COR-L47 (cell line): ENCODE measurements around the gene AFF1.
"Not testable (repeated sequence)": the region's sequence is repeated elsewhere in the genome, so short reads cannot be mapped to it uniquely, and the experiment has no call there.

ENCODE experiments used
- DNase-seq: peaks from one replicate; lab custom pipeline; 2025; lab: John Stamatoyannopoulos, UW

The AFF1 gene

DNA sequence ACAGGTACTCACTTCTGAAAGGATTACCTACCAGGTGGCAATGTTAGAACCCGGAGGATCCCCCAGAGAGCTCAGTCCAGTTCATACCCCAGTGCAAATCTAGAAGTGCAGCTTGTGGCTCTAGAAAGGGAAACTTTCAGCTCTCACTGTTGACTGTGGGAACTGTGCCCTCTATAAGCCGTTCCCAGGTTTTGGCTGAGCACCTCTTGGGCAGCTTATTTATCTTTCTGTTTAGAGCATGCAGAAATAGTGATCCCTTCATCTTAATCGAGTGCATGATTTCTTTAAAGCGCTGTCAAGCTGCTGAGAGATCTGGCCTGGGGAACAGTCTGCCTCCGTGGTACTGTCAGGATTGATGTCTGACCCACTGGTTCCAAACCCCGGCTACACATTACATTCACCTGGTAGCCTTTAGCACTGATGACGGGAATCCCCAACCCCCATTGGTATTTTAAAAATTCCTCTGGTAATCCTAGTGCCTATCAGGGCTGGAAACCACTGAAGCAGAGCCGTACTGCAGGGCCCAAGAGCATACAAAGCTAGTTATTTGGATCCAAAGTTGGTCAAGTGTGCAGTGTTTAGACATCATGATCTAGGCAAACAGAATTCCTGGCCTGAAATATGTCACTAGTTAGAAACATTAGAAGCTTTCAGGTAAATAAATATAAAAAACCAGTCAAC, 182.4 kb downstream of the AFF1 start:
- DNase-seq = no peak

DNA sequence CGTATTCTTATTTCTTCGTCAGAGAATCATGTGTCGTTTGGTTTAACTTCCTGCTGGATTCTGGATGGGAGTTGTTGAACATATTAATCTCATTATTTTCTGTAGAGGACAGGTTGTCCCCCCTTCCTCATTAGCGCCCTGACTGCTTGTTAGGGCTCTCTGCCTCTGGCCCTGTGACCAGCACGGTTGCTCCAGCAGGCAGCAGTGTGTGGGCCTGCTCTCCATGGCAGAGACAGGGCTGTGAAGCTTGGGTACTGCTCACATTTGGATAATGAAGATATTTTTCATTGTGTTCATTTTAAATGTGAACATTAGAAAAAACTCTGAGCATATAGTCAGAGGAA, 182.9 kb downstream of the AFF1 start:
- no peak for DNase-seq

DNA sequence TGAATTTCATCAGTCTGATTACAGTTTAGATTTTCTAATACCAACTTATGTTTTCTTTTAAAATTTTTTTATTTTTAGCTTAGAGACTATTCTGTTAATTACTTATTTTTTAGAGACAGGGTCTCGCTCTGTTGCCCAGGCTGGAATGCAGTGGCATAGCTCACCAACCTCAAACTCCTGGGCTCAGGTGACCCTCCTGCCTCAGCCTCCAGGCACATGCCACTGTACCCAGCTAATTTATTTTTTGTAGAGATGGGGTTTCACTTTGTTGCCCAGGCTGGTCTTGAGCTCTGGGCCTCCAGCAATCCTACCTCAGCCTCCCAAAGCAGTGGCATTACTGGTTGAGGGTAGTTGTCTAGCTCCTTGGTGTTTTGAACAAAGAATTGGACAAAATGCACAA, 183.6 kb downstream of the AFF1 start:
- DNase-seq = no peak

DNA sequence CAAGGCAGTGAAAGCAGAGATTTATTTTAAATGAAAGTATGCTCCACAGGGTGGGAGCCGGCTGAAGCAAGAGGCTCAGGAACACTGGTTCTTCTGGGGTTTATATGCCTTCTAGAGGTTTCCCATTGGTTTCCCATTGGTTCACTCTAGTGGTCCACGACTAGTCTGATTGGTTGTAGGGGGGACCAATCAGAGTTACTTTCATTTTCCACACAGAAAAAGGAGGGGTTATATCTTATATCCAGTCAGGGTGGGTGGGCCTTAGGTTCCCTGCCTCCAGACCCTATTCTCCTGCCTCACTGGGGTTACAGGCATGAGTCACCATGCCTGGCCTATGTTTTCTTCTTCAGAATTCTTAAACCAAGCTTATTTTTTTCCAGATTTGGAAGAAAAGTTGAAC, 184.0 kb downstream of the AFF1 start:
- DNase-seq = no peak

DNA sequence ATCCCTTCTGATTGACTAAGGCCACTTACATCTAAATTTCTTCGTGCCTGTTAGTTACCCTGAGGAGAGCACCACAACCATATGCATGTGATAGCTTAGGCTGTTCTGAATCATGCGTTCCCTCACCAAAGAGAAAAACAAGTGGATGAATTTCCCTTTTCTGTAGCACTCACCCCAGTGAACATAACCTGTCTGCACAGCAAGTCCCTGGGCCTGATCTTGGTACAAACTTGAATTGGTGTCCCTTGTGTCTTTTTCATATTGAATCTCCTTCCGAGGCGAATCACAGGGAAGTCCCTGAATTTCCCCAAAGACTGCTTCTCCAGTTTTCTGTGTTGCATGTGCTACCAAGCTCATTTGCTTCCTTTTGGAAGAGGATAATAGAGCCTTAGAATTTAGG, 185.2 kb downstream of the AFF1 start:
- no peak for DNase-seq

DNA sequence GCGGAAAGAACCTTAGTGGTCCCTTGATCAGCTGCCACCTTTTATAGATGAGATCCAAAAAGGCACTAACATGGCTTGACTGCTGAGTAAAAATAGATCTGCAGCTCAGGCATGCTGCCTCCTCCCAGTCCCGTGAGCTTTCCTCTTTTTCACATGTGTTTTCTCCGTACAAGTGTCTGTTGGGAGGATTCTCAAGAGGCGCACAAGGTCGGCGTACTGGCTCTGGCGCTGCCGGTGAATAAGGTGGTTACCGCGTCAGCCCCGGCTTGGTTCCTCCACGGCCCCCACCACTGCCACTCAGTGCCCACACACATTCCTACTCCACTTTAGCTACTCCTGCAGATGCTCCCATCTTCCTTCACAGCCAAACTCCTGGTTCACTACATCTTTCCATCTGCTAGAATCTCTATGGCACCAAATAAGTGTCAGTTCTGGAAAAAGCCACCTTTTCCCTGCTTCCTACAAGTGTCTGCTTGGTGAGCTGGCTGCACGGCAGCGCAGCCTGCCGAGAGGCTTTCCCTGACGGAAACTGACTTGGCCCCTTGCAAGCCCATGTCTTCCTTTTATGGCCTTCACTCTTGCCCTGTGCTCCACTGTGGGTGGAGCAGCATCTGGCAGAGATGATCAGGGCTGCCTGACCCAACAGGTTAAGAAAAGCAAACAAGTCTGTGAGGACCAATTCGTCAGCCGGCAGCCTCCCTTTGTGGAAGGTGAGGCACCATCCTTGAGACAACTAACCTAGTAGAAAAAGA, 185.8 kb downstream of the AFF1 start:
- DNase-seq = no peak

DNA sequence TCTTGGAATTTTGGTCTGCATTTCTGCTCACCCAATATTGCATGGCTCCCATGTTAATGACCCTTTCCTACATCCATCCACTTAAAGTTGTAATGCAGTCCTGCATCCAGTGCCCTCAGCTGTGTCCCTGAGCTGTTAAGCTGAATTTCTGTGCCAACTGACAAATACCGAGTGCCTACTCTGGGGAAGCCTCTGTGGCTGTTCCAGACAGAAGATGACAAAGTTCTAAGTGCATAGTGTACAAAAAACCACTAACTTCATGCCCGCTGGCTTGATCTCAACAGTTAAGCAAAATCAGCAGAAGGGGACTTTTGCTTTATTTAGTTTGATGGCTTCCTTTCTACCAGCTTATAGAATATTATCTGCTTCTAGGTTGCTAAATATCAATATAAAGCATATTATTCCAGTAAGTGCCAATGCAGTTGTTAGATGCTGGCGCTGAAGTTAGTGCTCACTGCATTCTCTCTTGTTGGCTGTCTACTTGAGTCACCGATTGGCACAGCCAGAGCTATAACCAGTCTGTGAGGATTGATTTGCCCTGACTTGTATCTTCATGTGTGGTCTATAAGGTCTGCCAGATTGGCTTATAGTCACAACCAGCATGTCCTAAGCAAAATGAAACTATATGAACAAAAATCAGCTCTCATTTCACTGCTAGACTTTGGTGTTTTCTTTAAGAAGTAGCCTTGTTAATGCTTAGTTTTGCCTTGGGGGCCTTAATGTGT, 186.7 kb downstream of the AFF1 start:
- no peak for DNase-seq

DNA sequence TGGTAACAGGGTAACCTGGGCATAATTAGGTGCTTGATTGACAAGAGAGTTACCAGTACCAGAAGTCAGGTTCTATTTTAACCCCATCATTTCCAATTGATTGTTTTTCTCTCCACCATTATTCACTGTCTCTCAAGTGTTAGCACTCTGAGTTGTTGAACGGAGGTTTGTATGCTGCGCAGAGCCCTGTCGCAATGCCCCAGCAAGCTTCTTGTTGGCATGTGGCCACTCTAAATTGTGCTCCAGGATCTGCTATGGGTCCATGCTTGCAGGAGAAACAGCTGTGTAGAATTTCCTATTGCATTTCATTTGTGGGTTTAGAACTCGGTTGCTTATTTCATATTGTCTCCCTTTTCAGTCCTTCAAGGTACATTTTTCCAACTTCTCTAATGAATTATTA, 187.4 kb downstream of the AFF1 start:
- DNase-seq = no peak

DNA sequence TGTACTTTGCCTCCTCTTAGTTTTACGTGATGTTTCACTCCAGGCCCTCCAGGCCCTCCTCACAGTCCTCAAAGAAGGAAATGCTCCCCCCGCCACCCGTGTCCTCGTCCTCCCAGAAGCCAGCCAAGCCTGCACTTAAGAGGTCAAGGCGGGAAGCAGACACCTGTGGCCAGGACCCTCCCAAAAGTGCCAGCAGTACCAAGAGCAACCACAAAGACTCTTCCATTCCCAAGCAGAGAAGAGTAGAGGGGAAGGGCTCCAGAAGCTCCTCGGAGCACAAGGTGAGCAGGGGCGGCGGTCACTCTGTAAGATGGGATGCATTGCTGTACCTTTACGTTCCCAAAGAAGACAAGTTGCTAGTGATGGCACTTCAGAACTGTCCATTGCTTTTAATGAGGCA, 191.2 kb downstream of the AFF1 start:
- DNase-seq = no peak

DNA sequence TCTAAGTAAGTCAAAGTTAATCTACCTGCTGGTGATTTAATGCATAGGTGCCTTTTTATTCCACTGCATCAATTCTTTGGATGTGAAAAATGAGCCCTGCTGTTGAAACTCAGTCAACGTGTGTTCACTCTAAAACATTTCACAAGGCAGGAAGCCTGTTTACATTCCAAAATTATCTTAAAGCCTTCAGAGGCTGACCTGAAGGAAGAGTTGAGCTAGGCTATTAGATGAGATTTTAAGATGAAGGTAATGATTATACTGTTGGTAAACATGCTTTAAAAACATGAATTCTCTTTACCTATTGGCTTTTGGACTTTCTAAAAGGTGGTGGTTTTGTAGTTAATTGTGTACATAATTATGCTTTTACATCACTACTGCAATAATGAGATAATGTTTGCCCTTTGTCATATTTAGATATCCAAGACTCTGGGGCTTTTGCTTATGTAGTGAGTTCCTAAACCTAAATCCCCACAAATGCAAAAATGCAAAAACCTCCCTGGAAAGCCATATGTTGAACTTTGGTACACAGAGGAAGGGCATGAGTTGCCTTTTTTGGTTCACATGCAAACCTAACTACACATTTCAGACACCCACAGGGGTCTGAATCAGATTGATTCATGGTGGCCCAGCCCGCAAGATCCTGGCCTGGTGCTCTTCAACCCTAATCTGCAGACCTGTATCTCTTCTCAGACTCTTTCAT, 193.3 kb downstream of the AFF1 start:
- no peak for DNase-seq

DNA sequence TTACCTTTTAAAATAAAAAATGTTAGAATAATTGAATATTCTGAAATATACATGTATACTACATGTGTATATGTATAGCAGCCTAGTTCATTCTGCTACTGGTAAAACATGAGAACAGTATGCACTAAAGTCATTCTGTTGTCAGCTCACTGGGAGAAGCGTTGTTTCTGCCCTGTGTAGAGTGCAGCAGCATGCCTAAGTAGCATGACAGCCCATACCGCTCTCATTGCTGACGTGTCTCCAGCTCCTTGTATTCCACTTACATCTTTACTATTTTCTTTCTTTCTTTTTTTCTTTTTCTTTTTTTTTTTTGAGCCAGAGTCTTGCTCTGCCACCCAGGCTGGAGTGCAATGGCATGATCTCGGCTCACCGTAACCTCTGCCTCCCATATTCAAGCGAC, 194.9 kb downstream of the AFF1 start:
- DNase-seq = no peak

DNA sequence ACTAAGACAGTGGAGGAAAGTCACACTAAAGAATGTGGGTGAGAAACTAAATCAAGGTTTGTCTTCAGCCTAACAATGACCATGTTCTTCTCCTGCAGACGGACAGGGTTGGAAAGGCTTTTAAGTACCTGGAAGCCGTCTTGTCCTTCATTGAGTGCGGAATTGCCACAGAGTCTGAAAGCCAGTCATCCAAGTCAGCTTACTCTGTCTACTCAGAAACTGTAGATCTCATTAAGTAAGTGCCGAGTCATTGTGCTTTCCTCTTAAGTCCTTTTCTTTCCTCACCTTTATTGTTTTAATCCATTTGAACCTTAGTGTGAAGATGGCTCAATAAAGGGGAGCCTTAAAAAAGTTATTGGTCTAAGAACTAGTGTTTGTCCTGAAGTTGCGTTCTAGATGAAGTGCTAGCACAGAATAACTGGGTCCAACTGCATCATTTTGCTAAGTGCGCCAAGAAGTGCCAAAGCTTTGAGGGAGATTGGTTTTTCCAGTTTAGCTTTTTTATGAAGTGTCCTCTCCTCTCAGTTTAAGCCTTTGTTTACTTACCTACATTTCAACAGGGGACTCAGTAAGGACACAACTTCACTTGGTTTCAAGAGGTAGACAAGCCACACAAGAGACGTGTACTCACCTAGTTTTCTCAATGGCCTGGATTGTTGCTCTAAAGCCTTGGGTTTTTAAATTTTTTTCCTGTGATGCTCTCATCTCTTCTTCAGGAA, 196.3 kb downstream of the AFF1 start:
- DNase-seq = no peak

DNA sequence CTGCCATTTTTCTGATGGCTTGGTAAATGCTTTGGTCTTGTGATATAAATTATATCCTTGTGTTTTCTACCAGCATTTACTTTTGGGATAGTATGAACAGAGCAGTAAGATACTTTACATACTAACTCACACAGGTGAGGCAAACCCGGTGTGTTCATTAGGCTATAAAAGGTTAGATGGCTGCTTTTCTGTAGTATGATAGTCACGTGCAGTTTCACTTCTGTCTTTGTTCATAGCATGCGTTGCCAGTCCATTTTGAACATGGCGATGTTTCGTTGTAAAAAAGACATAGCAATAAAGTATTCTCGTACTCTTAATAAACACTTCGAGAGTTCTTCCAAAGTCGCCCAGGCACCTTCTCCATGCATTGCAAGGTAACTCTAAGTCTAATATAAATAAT, 197.2 kb downstream of the AFF1 start:
- DNase-seq = no peak

DNA sequence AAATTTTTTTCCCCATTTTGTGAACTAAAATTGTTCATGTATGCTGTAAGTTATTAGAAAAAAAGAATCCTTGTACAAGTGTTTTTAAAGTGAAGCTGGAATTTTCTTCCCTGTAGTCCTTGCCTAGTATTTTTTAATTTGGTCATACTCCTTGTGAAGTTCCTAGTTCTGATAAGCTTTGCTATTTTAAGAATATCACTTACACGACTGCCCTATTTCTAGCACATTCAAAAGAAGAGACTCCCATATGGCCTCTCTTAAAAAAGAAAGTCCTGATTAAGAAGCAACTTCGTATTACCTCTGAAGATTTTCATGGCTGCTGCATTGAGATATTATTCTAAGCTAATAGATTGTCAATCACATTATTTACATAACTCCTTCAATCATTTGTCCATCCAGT, 198.4 kb downstream of the AFF1 start:
- no peak for DNase-seq

DNA sequence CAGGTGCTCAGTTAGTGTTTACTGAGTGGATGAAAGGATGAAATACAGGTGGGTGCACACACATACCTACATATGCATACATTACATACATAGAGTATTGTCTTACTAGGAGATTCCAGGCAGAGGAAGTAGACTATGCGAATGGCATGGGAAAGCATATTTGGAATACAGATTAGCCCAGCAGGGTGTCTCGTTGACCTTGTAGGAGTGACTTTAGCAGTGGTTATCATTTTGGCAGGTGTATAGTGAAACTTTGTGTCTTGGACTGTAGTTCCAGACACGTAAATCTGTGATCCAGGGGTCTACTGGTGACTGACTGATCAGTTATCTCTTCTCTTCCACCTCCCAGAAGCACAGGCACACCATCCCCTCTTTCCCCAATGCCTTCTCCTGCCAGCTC, 199.3 kb downstream of the AFF1 start:
- no peak for DNase-seq

DNA sequence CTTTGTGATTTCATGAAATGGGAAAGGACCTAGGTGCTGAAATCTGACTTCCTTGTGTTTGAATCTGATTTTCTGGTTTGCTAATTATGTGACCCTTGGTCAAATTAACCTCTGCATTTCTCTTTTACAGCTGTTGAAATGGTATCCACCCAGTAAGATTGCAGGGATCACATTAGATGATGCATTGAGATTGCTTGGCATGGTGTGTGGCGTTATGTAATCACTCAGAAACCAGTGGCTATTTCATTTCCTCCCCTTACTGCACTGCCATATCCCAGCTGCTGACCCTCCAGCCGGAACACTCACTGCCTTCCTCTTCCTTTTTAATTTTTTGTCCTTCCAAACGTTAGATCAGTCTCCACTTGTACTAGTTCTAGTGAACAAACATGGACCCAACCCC, 206.6 kb downstream of the AFF1 start:
- DNase-seq = no peak

DNA sequence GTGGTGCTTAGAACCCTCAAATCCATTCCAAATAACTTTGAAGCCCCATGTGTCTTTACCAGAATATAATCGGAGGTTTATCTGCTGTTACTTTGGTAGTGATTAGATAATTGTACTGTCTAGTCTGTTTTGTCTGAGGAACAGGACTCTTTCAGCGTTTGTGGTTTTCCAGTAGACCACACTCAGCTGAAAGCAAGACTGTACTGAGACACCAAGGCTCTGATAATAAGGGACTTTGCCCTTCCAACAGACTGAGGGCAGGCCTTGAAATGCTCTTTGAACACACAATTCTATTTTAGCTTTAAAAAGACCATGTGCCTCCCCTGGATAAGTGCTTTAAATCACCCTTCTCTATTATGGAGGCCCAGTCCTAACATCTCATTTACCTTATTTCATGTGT, 209.5 kb downstream of the AFF1 start:
- DNase-seq = no peak

DNA sequence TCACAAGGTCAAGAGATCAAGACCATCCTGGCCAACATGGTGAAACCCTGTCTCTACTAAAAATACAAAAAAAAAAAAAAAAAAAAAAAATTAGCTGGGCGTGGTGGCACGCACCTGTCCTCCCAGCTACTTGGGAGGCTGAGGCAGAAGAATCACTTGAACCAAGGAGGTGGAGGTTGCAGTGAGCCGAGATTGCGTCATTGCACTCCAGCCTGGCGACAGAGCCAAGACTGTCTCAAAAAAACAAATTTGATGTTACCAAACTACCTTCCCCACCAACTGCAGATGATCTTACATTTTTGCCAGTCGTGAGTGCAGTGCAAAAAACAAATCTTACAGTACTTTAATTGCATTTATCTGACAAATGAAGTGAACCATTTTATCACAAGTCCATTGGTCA, 211.1 kb downstream of the AFF1 start:
- not testable (repeated sequence) for DNase-seq

DNA sequence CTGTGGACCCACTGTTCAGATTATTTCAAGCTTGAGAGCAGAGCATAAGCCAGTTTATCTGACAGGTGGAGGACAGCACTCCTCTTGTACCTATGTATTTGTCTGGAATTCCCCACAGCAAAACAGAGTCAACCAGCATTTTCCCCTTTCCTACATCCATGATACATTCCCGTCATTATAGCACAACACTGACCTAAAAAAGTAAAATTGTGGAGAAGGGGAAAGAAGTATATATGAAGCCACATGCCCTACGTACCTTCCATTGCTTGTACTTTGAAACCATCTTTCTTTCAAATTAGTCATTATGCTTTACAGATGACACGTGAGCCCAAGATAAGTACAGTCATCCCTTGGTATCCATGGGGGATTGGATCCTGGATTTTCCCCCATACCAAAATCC, 212.3 kb downstream of the AFF1 start:
- no peak for DNase-seq

DNA sequence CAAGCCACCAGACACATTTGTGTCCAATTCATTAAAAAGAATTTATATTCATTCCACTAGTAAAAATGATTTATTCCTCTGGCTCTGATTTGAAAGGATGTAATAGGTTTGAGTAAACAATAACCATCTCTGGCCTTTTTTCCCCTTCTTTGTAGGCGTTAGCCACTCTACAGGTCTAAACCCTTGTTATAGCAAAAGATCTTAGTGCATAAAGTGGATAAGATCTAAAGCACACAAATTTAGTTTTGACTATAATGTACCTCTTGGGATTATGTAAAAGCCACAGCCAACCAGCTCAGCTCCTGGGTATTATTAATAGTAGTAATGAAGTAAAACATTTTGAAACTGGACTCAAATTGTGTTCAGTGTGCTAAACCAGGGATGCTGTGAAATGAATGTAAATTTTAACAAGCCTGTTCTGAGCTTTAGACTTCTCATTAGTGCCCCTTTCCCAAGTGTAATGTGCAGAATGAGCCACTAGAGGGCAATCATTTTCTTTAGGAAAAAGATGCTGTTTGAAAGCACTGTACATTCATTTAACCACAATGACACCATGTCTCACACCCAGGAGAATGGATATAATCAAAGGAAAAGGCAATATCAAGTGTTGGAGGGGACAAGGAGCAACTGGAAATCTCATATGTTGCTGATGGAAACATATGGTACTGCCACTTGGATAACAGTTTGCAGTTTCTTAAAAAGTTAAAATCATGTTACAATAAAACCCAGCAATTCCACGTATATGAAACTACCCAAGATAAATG, 215.9 kb downstream of the AFF1 start:
- DNase-seq = peak; percentile 62

DNA sequence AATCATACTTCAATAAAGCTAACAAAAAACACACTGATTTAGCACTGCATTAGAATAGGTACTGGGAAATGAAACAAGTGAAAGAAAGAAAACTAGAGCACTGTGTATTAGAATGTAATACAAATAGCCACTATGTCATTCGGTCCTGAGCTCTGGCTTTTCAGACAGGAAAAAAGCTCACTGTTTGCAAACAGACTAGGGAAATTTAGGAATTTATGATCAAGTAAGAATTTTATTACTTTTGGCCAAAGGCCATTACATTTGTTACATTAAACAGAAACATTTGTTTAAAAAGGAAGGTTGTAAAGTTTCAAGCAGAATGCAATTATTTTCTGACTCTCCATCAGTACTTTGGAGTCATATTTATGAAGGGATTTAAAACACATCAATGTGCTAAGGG, 216.9 kb downstream of the AFF1 start:
- DNase-seq = no peak
